AG09309 (cell line): ENCODE results near the gene NFASC.

Experiments used
- DNase-seq: peaks from one replicate; pipeline ENCODE4 v3.0.0-alpha.2; 2010; ENCODE audit warnings: low read depth
- H3K4me3 ChIP-seq: 2 replicates; pipeline ENCODE4 v1.5.1; 2011; ENCODE audit warnings: mild to moderate bottlenecking, low read depth, low read length, moderate library complexity; ENCODE audit not compliant: control insufficient read depth
- TF ChIP-seq, protein P1 (sequence below): IDR thresholded peaks from 2 replicates; pipeline ENCODE4 v1.5.1; 2011; ENCODE audit warnings: mild to moderate bottlenecking, low read depth, low read length, inconsistent platforms; ENCODE audit not compliant: insufficient read depth, control insufficient read depth; ENCODE audit errors: missing control alignments

The NFASC gene

GRCh38 chr1:204879351-204879750, 8.7 kb downstream of the NFASC start:
- TF ChIP-seq, protein P1, sequence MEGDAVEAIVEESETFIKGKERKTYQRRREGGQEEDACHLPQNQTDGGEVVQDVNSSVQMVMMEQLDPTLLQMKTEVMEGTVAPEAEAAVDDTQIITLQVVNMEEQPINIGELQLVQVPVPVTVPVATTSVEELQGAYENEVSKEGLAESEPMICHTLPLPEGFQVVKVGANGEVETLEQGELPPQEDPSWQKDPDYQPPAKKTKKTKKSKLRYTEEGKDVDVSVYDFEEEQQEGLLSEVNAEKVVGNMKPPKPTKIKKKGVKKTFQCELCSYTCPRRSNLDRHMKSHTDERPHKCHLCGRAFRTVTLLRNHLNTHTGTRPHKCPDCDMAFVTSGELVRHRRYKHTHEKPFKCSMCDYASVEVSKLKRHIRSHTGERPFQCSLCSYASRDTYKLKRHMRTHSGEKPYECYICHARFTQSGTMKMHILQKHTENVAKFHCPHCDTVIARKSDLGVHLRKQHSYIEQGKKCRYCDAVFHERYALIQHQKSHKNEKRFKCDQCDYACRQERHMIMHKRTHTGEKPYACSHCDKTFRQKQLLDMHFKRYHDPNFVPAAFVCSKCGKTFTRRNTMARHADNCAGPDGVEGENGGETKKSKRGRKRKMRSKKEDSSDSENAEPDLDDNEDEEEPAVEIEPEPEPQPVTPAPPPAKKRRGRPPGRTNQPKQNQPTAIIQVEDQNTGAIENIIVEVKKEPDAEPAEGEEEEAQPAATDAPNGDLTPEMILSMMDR: no peak
- DNase-seq: no peak
- H3K4me3 ChIP-seq: no peak overlapping the region

GRCh38 chr1:204880906-204881305, 10.2 kb downstream of the NFASC start:
- DNase-seq: no peak
- H3K4me3 ChIP-seq: no peak overlapping the region
- TF ChIP-seq, protein P1: no peak

GRCh38 chr1:204882479-204882878, 11.8 kb downstream of the NFASC start:
- no peak overlapping the region for H3K4me3 ChIP-seq
- DNase-seq: no peak
- TF ChIP-seq, protein P1: no peak

- no peak overlapping the region for H3K4me3 ChIP-seq
- TF ChIP-seq, protein P1: no peak
- no peak for DNase-seq
Observed at GRCh38 chr1:204883405-204883804, 12.7 kb downstream of the NFASC start.

GRCh38 chr1:204885288-204885711, 14.6 kb downstream of the NFASC start:
- H3K4me3 ChIP-seq: peak overlapping the region; percentile 25; the same call in 1 of the 2 replicates
- TF ChIP-seq, protein P1: no peak
- peak; percentile 52 for DNase-seq

GRCh38 chr1:204885790-204886189, 15.1 kb downstream of the NFASC start:
- TF ChIP-seq, protein P1: no peak
- peak; percentile 57 for DNase-seq
- H3K4me3 ChIP-seq: peak overlapping the region; percentile 25

- no peak for DNase-seq
- TF ChIP-seq, protein P1: no peak
- H3K4me3 ChIP-seq: no peak overlapping the region
Observed at GRCh38 chr1:204887846-204888245, 17.2 kb downstream of the NFASC start.
